ENCODE results near the gene ASIC4.

Gene ASIC4

DNA sequence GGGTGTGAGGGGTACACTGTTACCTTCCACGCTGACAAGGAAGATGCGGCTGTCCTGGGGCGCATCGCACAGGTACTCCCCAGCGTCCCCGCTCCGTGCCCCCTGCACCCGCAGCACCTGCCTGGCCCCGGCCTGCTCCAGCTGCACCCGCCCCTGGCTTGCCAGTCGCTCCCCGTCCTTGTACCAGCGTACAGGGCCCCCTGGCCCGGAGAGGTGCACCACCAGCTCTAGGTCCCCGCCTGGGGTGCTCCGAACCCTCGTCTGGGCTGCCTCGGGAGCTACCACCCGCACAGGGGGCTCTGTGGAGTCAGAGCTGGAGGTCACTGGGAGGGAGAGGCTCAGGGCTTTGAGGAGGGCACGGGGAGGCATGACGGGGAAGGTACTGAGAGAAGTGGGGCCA, 43.0 kb downstream of the ASIC4 start:
- no peak for DNase-seq
- intact Hi-C loops (cut with DNase I) = no loop called here

DNA sequence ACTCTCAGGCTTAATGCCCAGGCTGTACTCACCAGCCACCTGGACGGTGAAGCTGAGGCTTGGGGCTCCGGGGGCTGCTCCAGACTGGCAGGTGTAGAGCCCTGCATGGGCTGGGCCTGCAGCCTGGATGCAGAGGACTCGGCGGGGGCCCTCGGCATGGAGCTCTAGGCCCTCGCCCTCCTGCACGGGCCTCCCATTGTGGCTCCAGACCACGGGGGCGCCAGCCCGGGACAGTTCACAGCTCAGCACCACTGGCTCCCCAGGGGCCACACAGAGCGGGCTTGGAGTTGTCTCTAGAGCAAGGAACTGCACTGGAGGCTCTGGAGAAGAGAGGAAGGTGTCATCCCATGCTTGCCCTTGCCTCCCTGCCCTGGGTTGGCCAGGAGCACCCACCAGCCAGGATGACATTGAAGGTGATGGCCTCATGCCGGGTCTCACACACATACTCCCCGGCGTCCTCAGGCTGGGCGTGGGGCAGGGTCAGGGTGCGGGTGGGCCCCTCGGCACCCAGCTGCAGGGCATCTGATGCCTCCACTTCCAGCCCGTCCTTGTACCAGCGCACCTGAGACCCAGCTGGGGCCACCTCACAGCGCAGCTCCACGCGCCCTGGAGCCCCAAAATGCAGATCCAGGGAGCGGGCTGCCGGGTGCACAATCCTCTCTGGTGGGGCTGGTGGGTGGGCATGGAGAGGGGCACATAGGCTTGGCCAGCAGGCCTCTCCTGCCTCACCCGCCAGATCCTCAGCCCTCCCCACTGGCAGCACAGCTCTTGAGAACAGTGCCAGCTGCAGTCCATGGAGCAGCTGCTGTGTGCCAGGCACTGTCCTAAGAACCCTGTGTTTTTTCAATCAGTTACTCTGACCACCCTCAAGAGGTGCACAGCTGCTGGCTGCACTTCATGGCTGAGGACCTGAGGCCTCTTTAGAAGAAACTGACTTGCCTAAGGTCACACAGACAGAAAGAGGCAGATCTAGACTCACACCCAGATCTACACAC, 43.8 kb downstream of the ASIC4 start:
- no peak for DNase-seq
- intact Hi-C loops (cut with DNase I) = no loop called here

DNA sequence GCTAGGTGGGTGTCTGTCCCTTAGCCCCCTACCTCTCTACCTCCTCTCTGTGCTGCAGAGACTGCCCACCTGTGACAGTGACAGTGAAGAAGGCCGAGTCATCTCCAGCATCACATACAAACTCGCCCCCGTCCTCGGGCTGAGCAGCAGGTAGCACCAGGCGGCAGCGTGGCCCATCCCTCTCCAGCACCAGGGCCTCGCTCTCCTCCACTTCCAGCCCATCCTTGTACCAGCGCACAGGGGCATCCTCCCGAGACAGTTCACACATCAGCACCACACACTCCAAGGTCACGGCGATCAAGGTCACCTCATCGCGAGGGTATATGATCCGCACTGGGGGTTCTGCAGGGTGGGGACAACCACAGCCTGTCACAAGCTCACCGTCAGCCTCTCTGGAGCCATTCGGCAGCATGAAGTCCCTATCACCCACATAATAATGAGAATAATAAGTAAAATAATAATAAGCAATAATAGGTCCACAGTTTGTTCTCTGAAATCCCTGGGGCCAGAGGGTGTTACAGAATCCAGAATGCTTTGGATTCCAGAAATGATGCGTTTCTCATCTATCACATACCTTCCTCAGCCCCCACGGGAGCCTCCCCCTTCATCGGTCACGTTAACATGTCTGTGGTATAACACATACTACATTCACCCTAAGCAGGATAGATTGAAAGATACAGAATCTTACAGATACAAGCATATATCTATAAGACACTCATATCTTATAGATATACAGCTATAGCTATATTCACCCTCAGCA, 45.1 kb downstream of the ASIC4 start:
- intact Hi-C loops (cut with DNase I) = no loop called here
- DNase-seq = no peak

DNA sequence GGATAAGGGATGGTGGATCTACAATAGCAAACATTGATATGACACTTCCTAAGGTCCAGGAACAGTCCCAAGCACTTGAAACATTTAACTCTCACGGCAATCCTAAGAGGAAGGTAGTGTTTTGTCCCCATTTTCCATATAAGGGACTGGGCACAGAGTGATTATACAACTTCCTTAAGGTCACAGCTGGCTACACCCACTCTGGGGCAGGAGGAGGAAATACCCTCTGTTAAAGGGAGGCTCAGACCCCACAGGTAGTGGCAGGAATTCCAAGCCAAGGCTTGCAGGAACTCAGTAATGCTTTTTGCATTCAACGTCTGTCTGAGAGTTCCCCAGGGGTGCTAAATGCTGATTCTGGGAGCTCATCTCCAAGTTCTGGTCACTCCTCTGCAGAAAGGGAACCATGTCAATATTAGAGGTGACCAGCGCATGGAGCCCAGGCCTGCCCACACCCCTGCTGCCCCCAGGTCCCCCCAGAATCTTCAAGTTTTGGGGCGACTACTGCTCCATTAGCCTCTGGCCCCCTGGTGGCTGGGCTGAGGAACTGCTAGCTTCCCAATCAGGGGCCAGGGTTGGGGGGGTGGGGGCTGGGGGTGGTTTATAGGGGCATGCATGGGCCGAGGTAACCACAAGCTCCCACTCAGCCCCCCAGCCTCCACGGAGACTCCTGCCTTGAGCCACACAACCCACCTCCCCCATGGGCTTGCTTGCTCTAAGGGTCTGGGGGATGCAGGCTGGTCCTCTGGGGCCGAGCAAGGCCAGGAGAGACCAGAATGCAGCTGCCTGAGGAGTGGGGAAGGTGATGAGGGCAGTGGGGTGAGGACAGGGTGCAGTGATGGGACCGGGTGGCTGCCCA, 46.0 kb downstream of the ASIC4 start:
- intact Hi-C loops (cut with DNase I) = no loop called here

DNA sequence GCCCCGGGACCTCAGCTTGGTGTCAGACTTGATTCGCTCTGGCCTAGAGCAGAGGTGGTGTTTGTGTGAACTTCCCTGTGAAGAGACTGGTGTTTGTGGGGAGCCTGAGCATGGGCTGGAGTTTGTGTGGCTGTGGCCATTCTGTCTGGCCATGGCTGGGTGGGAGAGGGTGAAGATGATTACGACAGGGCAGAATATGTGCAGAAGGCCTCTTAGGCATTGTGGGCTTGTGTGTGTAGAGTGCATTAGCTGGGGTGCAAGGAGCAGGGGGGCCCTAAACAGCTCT, 46.6 kb downstream of the ASIC4 start:
- DNase-seq = no peak

More for the DNA sequence above, 46.0 kb downstream of the ASIC4 start:
- DNase-seq = peak in 2 of 42 donors; percentile 9

DNA sequence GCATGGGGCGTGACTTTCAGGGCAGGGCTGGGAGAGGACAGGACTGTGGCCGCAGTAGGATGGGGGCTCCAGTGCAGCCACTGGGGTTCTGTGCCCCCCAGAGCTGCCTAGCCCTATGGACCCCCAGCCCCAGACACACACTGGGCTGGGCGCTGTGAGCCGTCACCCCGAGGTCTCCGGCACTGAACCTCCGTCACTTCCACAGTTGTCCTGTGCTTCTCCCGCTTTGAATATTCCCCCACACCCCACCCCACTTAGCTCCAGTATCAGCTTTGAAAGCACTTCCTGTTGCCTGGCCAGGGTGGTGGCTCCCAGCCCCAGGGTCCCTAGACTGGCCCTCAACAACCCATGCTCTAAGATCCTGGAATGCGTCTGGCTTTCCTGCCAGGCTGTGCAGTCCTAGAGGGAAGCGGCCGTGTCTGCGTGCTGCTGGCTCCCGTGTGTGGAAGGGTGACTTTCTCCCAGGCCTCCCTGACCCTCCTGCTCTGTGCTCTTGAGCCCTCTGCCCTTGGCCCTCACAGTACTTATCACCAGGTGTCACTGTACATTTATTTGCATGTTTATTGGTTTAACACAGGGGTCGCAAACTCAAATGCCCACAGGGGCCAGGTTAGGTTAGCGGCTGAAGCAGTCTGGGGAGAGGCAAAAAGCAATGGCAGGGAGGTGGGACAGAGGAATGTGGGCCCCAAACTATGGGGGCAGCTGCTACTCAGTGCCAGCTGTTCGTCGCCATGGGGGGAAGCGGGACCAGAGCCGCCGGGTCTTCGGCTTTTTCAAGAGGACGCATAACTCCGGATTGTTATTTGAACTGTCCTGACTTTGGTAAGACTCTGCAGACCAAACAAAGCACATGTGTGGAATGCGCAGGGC, 47.1 kb downstream of the ASIC4 start:
- peak in 1 of 42 donors; percentile 7 for DNase-seq
- intact Hi-C loops (cut with DNase I) = no loop called here

More for the DNA sequence above, 46.6 kb downstream of the ASIC4 start:
- intact Hi-C loops (cut with DNase I) = no loop called here

DNA sequence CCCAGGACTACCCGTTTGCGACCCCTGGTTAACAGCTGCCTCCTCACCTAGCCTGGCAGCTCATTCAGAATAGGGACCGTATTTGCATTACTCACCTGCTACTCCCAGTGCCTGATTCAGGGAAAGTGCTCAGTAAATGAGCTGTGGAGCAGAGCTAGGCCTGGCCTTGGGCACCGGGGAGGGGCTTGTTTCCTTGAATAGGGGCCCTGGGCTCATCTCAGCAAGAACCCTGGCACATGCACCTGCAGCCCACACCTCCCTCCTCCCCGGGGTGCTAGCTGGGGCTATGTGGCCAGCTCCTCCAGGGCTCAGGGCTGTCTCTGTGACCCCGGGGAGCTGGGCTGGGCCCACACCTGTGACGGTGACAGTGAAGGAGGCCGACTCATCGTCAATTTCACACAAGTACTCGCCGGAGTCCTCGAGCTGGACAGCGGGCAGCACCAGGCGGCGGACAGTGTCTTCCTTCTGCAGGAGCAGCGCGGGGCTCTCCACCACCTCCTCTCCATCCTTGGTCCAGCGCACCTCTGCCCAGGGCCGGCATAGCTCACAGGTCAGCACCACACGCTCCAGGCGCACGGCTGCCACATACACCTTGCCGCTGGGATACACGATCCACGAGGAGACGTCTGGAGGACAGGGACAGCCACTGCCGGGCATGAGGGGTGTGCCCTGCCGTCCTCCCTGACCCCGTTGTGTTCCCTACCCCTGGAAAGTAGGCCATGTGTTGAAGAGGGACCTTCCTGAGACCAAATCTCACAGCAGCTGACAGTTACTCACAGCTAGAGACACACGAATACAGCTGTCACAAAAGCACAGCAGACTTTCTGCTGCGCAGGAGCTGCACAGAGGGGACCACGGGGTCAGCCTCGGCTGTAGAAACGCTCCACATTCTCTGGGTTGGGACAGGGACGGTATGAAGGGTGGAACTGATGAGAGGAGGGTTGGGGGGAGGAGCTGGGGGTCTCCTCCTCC, 48.1 kb downstream of the ASIC4 start:
- peak in 1 of 42 donors; percentile 22 for DNase-seq
- intact Hi-C loops (cut with DNase I) = no loop called here

DNA sequence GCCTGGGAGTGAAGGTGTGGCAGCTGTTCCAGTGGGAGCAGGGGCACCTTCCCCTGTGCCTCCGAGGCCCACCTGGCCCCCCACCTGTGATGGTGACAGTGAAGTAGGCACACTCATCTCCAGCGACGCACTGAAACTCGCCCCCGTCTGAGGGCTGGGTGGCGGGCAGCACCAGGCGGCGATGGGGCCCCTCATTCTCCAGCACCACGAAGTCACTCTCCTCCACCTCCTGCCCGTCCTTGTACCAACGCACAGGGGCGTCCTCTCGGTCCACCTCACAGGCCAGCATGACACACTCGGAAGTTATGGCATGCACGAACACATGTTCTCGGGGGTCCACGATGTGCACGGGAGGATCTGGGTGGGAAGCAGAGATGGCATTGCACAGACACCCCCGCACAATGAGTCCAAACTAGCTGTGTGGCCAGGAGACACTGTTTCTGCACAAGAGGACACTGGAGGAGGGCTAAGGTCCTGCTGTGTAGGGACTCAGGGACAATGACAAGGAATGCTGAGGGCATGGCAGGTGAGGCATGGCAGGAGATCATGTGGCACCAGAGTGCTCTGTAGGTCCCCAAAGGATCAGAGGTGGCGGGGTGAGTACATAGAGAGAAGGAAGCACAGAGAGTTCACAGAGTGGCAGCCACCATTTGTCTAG, 49.1 kb downstream of the ASIC4 start:
- intact Hi-C loops (cut with DNase I) = no loop called here
- peak in 1 of 42 donors; percentile 12 for DNase-seq

DNA sequence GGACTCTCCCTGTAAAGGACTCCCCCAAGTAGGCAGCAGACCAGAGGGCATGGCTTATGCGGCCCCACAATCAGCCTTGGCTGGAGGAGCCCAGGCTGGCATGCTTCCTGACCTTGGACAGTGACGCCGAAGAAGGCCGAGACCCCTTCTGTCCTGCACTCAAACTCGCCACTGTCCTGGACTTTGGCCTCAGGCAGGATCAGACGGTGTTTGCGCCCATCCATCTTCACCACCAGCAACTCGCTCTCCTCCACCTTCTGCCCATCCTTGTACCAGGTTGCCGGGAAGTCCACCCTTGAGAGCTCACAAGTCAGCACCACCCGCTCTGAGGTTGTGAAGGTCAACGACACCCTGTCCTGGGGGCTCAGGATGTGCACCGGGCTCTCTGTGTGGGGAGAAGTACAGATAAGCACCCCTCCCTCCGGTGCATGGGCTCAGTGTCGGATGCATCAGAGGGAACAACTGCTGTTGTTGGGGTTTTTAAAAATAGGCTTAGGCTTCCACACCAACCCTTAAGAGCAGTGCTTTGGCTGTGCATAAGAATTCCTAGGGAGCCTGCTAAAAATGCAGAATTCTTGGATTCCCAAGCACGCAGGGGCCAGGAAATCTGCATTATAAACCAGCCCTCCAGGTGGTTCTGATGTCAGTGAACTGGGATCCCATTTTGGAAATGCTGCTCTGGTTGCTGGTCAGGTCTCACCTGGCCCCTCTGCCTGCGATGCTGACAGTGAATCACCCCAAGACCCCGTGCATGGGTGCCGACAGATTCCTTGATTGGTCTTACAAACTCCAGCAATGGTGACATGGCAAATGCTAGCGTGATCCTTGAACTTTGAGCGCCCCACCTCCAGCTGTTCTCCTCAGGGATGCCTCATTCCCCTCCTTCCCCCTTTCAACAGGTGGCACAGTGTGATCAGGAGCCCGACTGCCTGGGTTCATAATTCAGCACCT, 51.1 kb downstream of the ASIC4 start:
- intact Hi-C loops (cut with DNase I) = no loop called here
- DNase-seq = no peak

DNA sequence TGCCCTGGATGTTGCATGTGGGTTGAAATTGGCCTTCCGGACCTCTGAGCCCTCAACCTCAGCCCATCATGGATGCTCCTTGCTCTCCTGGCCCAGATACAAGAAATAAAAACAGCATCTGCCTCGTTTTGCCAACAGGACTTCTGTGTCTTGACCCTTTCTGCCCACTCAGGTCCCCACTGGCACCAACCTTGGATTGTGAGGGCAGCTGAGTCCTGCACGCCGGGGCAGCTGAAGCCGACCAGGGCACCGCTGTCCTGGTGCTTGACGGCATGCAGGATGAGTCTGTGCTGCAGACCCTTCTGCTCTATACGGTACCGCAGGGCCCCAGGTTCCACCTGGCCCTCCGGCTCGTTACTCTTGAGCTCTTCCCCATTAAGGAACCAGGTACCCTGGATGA, 52.4 kb downstream of the ASIC4 start:
- intact Hi-C loops (cut with DNase I) = no loop called here
- DNase-seq = no peak

DNA sequence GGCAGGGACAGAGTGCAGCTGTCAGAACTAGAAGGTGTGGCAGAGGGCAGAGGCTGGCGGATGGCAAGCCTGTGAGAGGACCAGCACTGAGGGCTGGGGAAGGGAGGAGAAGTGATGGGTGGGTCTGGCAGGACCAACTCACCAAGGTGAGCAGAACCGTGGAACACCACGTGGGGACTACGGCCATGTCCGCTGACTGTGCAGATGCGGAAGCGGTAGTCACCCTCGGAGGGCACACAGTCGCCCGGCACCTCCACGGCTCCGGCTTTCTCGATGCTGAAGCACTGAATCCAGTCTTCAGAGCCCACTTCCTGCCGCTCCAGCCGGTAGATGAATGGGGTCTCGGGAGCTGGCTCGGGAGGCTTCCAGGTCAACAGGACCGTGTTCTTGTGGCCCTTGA, 52.8 kb downstream of the ASIC4 start:
- DNase-seq = no peak
- intact Hi-C loops (cut with DNase I) = no loop called here

DNA sequence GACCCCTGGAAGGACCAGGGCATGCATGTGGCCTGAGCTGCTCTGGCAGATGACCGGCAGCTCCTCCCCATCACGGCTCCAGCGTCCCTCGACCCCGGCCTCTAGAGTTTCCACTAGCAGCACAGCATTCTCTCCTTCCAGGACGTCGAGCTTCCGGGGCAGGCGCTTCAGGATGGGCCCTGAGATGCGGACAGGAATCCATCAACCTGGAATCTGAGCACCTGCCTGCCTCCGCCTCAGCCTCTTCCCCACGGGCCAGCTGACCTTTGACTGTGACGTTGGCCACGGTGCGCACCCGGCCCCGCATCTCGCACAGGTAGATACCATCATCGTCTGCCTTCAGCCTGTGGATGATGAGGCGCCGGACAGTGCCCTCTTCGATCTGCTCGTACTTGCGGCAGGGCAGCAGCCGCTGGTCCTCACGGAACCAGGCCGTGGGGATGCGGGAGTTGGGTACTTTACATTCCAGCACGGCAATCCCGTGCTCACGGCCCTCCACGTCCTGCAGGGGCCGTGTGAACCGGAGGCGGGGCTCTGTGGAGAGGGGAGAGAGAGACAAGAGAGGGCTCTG, 53.6 kb downstream of the ASIC4 start:
- intact Hi-C loops (cut with DNase I) = no loop called here
- DNase-seq = no peak

DNA sequence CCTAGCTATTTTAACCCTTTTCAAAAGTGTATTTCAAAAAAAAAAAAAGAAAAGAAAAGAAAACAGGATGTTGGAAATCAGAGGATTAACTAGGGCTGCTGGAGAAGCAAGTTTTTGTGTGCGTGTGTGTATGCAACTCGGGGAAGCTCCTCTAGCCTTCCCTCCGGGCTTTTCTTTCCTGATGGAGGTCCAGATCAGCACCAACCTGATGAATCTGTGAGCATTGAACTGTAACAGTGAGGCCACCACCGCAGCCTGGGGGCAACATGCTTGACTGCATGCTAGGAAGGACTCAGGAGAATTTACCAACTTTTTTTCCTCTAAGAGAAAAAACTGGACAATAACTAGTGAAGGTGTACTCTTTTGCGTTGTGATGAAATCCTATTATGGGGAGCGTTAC, 54.8 kb downstream of the ASIC4 start:
- no peak for DNase-seq
- intact Hi-C loops (cut with DNase I) = no loop called here

DNA sequence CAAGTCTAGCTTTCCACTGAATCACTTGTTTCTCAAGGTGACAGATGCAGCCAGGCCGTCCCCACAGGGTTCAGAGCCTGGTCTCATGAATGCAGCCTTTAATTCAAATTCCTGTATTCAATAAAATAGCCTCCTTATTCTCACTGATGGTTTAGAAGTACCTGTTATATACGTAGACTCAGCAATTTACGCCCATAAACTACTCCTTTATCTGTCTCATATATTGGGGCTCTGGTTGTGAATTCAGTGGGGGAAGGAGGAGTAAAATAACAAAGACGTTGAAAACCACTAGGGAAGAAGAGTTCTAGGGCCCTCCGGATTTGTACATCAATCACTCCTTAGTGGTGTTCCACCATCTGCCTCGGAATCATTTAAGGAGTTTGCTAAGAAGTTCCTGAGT, 55.4 kb downstream of the ASIC4 start:
- intact Hi-C loops (cut with DNase I) = no loop called here

DNA sequence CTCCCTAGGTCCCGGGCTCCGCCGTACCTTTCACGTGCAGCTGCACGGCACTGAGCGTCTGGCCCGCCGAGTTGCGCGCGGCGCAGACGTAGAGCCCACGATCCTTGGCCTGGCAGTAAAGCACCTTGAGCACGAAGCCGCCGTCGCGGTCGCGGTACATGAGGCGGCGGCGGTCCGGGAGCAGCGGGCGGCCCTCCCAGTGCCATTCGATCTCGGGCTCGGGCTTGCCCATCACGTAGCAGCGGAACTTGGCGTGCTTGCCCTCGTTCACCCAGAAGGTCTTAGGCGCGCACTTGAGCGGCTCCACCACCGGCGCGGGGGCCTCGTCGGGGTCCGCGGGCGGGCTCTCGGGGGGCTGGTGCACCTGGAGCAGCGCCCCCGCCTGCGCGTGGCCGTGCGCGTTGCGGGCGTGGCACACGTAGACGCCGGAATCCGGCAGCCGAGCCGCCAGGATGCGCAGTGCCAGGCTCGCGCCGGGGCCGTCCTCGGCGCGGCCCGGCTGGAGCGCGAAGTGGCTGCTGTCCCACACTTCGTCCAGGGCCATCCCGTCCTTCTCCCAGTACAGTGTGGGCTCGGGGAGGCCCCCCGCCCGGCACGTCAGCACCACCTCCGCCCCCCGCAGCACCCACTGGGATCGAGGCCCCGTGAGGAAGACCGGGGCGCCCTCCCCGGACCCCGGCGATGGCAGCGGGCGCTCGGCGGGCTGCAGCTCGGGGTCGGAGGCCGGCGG, 56.1 kb downstream of the ASIC4 start:
- intact Hi-C loops (cut with DNase I) = no loop called here
- DNase-seq = peak in 36 of 42 donors; percentile 13 to 80 (median 59)

More for the DNA sequence above, 55.4 kb downstream of the ASIC4 start:
- no peak for DNase-seq

Data from head of caudate nucleus (tissue), 42 donors.